Inflammatory macrophage treated with lipopolysaccharide for 4 hours (primary cell): ENCODE data around the gene PLCXD3.

Source experiments
- DNase-seq: peaks from one replicate; pipeline ENCODE4 v3.0.0-alpha.2; 2020

PLCXD3 gene

GRCh38 chr5:41410737-41411136 lies 99.7 kb downstream of the PLCXD3 start:
- no peak for DNase-seq

GRCh38 chr5:41410307-41410706 lies 100.1 kb downstream of the PLCXD3 start:
- DNase-seq: no peak

- no peak for DNase-seq
Measured at GRCh38 chr5:41408676-41409443, 101.5 kb downstream of the PLCXD3 start.

GRCh38 chr5:41406936-41407335 lies 103.5 kb downstream of the PLCXD3 start:
- DNase-seq: no peak

GRCh38 chr5:41406424-41406823 lies 104.0 kb downstream of the PLCXD3 start:
- no peak for DNase-seq

- no peak for DNase-seq
Measured at GRCh38 chr5:41404757-41405156, 105.6 kb downstream of the PLCXD3 start.

GRCh38 chr5:41403846-41404245 lies 106.6 kb downstream of the PLCXD3 start:
- DNase-seq: no peak

- no peak for DNase-seq
Measured at GRCh38 chr5:41402845-41403244, 107.6 kb downstream of the PLCXD3 start.

GRCh38 chr5:41399839-41400238 lies 110.6 kb downstream of the PLCXD3 start:
- DNase-seq: no peak

- no peak for DNase-seq
Measured at GRCh38 chr5:41392016-41392415, 118.4 kb downstream of the PLCXD3 start.

- no peak for DNase-seq
Measured at GRCh38 chr5:41374631-41375030, 135.8 kb downstream of the PLCXD3 start.

GRCh38 chr5:41373230-41373629 lies 137.2 kb downstream of the PLCXD3 start:
- DNase-seq: no peak

- no peak for DNase-seq
Measured at GRCh38 chr5:41371738-41372137, 138.7 kb downstream of the PLCXD3 start.

GRCh38 chr5:41370482-41370881 lies 139.9 kb downstream of the PLCXD3 start:
- DNase-seq: no peak

- no peak for DNase-seq
Measured at GRCh38 chr5:41369799-41370198, 140.6 kb downstream of the PLCXD3 start.

- DNase-seq: no peak
Measured at GRCh38 chr5:41368158-41368557, 142.2 kb downstream of the PLCXD3 start.

- DNase-seq: no peak
Measured at GRCh38 chr5:41365369-41365768, 145.0 kb downstream of the PLCXD3 start.

GRCh38 chr5:41364346-41364745 lies 146.1 kb downstream of the PLCXD3 start:
- DNase-seq: no peak

GRCh38 chr5:41363343-41363986 lies 146.9 kb downstream of the PLCXD3 start:
- no peak for DNase-seq

GRCh38 chr5:41356786-41357185 lies 153.6 kb downstream of the PLCXD3 start:
- no peak for DNase-seq

- DNase-seq: no peak
Measured at GRCh38 chr5:41349846-41350245, 160.6 kb downstream of the PLCXD3 start.

GRCh38 chr5:41347569-41347968 lies 162.8 kb downstream of the PLCXD3 start:
- no peak for DNase-seq

GRCh38 chr5:41346609-41347008 lies 163.8 kb downstream of the PLCXD3 start:
- DNase-seq: no peak

- no peak for DNase-seq
Measured at GRCh38 chr5:41345295-41345694, 165.1 kb downstream of the PLCXD3 start.

- no peak for DNase-seq
Measured at GRCh38 chr5:41339339-41339738, 171.1 kb downstream of the PLCXD3 start.
